DOHH2 (cell line): ENCODE measurements around the gene MICAL3.

Experiments used
- EZH2phosphoT487 ChIP-seq: fragments of 200-600 bp; sonication (generic); IDR thresholded peaks from 2 replicates; pipeline ENCODE4 v1.6.1; 2017; ENCODE audit warnings: borderline replicate concordance, mild to moderate bottlenecking, antibody characterized with exemption, low read length, moderate library complexity, mixed read lengths
- TF ChIP-seq, protein P1 (sequence below): fragments of 200-600 bp; sonication (generic); IDR thresholded peaks from one replicate; pipeline ENCODE4 v1.5.1; 2014; ENCODE audit warnings: antibody characterized with exemption, mild to moderate bottlenecking, low read depth, low read length; ENCODE audit not compliant: poor library complexity, severe bottlenecking

DNA sequence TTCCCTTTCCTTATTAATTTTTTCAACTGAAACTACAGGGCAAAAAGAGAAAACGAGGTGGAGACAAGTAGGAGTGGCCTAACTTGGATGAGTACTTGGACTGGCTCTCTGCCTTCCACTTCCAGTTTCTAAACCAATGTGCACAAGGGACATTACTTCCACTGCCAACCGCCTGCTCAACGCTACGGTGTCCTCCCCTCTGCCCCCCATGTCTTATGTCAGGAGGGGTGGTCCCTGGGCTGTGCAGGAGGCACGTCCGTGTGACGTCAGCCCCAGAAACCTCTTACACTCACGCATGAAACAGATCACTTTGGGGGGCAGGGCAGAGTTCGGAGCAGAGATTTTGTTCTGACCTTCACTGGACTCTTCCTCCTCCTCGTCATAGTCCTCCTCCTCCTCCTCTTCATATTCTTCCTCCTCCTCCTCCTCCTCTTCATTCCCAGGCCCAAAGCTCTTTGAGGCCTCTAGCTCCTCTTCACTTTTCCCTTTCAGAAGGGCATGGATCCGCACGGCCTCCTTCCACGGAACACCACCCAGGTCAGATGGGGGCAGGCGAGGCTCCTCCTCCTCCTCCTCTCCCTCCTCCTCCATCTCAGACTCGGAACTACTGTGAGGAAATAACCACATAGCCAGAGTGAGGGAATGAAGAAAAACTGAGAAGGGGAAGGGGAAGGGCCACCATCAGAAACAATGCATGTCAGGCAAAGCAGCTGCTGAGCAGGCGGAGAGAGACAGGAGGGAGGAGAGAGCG is 192.7 kb downstream of the MICAL3 start:
- TF ChIP-seq, protein P1, sequence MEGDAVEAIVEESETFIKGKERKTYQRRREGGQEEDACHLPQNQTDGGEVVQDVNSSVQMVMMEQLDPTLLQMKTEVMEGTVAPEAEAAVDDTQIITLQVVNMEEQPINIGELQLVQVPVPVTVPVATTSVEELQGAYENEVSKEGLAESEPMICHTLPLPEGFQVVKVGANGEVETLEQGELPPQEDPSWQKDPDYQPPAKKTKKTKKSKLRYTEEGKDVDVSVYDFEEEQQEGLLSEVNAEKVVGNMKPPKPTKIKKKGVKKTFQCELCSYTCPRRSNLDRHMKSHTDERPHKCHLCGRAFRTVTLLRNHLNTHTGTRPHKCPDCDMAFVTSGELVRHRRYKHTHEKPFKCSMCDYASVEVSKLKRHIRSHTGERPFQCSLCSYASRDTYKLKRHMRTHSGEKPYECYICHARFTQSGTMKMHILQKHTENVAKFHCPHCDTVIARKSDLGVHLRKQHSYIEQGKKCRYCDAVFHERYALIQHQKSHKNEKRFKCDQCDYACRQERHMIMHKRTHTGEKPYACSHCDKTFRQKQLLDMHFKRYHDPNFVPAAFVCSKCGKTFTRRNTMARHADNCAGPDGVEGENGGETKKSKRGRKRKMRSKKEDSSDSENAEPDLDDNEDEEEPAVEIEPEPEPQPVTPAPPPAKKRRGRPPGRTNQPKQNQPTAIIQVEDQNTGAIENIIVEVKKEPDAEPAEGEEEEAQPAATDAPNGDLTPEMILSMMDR: no peak
- no peak for TF ChIP-seq EZH2phosphoT487
